Measurements from ENCODE around the gene RET.

RET gene

DNA sequence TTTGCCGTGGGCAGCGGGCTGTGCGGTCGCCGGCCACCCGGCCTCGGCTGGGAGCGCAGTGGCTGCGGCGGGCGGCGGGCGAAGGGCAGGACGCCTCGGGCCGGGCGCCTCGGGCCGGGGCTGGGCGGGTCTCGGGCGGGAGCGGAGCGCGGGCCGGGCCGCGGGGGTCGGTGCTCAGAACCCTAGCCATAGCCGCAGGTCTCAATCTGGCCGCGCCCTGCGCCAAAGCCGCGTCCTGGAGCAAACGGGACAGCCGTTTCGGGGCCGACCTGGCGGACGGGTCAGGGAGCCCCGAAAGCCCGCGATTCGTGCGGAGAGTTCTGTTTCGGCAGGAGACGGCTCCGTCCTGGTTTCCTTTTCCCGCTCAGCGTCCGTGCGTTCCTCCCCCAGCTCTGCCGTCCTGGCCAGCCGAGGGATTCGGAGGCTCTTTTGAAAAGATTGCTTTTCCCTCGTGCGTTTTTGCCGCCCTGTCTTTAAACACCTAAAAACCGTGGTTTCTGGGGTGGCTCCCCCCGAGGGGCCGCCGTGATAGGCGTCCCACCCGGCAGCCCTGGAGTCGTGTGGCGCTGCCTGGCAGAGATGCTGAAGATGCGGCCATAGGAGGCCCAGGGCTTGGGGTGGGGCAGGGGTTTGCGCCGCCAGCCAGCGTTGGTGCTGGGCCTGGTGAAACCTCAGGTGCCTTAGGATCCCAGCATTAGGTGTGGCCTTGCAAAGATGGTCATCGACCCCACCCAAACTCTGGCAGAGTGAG is 727 bp downstream of the RET start:
- no peak overlapping the region for H3K4me3 ChIP-seq (ENCODE audit: low read depth, low read length)
- TF ChIP-seq, protein P1, sequence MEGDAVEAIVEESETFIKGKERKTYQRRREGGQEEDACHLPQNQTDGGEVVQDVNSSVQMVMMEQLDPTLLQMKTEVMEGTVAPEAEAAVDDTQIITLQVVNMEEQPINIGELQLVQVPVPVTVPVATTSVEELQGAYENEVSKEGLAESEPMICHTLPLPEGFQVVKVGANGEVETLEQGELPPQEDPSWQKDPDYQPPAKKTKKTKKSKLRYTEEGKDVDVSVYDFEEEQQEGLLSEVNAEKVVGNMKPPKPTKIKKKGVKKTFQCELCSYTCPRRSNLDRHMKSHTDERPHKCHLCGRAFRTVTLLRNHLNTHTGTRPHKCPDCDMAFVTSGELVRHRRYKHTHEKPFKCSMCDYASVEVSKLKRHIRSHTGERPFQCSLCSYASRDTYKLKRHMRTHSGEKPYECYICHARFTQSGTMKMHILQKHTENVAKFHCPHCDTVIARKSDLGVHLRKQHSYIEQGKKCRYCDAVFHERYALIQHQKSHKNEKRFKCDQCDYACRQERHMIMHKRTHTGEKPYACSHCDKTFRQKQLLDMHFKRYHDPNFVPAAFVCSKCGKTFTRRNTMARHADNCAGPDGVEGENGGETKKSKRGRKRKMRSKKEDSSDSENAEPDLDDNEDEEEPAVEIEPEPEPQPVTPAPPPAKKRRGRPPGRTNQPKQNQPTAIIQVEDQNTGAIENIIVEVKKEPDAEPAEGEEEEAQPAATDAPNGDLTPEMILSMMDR (IDR thresholded peaks at IDR 0.05; ENCODE audit: borderline replicate concordance, insufficient read depth, low read depth, low read length) = no peak

DNA sequence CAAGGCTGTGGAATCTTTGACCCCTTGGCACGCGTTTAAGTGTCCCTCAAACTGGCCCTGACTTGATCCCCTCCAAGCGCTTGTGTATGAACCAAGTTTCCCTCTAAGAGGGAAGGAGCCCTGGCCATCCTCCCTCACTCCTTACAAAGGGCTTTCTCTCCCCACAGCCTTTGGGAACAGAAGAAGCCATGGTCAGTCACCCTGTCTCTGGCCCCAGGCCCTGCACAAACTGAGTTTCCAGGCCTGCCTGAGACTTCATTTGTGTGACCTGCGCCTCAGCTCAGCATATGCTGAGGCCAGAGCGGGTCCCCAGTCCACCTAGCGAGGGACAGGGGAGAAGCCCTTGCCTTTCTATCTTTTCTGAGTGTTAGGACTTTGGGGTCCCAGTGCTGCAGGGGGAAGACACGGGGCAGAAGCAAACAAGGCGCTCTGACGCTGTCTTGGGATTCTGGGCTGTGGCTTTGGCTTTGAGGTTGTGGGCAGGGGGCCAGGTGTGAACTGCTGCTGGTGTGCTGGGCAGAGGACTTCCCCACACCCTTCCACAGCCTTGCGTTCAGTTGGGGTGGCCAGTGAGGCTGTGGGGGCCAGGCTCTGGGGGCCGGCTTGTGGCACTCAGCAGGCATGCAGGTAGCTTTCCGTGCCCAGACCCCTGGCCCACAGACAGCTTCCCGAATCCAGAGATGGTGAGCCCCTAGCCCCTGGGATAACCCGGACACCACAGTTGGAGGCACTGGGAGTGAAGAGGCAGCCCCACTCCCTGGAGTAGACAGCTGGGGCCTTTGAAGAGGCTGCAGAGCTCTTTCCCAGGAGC is 1.5 kb downstream of the RET start:
- no peak overlapping the region for H3K4me3 ChIP-seq (ENCODE audit: low read depth, low read length)
- TF ChIP-seq, protein P1 (IDR thresholded peaks at IDR 0.05; ENCODE audit: borderline replicate concordance, insufficient read depth, low read depth, low read length) = no peak

DNA sequence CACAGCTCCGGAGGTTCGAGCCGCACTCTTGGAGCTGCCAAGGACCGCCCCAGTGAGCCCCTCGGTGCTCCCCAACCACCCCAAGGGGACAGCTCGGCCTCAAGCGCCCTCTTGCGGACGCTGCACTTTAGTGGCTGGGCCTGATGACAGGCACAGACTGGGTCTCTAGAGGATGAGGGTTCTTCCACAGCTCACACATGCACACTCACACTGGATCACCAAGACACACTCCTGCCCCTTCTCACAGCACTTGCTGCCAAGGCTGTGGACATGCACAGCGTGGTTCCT is 2.1 kb downstream of the RET start:
- H3K4me3 ChIP-seq (ENCODE audit: low read depth, low read length) = no peak overlapping the region

DNA sequence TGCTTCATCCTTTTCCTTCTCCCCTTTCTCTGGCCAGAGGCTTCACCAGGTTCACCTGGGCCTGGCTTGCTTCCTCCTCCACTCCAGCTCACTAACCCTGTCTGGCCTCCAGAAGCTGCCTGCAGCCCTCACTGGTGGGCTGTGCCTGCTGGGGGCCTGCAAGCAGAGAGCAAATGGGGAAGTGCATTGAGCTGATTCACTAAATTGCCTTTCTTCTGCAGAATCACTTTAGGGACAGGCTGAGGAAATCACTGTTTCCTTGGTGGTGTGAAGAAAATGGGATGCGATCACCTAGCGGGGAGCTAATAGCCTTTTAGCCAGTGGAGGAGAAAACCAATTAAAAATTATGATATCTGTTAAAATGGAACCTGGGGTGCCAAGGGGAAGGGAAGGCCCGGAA is 3.0 kb downstream of the RET start:
- no peak overlapping the region for H3K4me3 ChIP-seq (ENCODE audit: low read depth, low read length)
- TF ChIP-seq, protein P1 (IDR thresholded peaks at IDR 0.05; ENCODE audit: borderline replicate concordance, insufficient read depth, low read depth, low read length) = no peak

More for the DNA sequence above, 2.1 kb downstream of the RET start:
- TF ChIP-seq, protein P1 (IDR thresholded peaks at IDR 0.05; ENCODE audit: borderline replicate concordance, insufficient read depth, low read depth, low read length) = peak; percentile 61

DNA sequence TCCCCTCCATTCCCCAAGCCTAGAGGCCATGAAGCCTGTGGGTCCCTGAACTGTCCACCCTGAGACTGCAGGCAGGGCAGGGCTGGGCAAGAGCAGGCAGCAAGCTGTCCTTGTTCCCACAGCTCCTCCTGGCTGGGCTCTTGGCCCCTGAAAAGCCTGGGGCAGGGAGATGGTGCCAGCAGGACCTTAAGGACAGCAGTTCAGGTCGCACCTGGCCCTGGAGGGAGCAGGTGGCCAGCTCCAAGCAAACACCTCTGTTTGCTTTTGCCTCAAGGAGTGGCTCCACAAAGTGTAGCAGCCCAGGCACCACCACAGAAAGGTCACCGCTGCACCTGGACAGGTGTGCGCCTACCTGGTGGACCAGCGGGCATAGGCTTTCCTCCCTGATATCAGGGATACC is 5.2 kb downstream of the RET start:
- no peak overlapping the region for H3K4me3 ChIP-seq (ENCODE audit: low read depth, low read length)

DNA sequence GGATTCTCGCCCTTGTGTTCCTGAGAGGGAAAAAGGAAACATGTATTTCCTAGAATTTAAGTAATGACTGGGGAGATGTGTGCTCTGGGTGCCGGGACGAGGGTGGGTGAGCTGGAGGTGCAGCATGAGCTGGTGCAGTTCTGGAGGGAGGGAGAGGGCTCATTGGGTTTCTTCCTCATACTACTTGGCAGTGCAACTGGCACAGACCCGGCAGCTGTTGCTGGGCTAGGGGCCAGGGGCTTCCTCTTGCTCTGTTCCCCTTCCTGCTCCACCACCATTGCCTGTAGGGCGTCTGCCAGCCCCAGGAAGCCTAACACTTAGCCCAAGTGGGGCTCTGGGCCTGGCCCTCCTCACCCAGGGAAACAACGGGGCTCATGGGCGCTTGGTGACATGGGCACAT is 5.9 kb downstream of the RET start:
- TF ChIP-seq, protein P1 (IDR thresholded peaks at IDR 0.05; ENCODE audit: borderline replicate concordance, insufficient read depth, low read depth, low read length) = no peak
- H3K4me3 ChIP-seq (ENCODE audit: low read depth, low read length) = no peak overlapping the region

More for the DNA sequence above, 5.2 kb downstream of the RET start:
- TF ChIP-seq, protein P1 (IDR thresholded peaks at IDR 0.05; ENCODE audit: borderline replicate concordance, insufficient read depth, low read depth, low read length) = no peak

DNA sequence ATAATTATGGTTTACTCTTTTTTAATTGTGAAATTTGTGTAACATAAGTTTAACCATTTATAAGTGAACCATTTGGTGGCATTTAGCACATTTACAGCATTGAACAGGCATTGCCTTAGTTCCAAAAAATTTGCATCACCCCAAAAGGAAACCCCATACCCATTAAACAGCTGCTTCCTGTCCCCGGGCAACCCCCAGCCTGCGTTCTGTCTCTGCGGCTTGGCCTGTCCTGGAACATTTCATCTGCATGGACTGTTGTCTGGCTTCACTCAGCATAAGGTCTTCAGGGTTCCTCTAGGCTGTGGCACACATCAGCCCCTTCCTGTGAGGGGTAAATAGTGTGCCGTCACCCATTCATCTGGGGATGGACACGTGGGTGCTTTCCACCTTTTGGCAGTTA is 6.9 kb downstream of the RET start:
- no peak overlapping the region for H3K4me3 ChIP-seq (ENCODE audit: low read depth, low read length)
- TF ChIP-seq, protein P1 (IDR thresholded peaks at IDR 0.05; ENCODE audit: borderline replicate concordance, insufficient read depth, low read depth, low read length) = no peak

Data from GM12875 (cell line).